Karpas-422 (cell line): ENCODE measurements around the gene WDR48. TPM values are rescaled to one million over a fixed set of nuclear protein-coding genes. Genes with fewer than 3 reads are reported as not detected.

Source experiments
- DNase-seq: peaks from one replicate; pipeline ENCODE4 v3.0.0-alpha.2; 2015
- H2AFZ ChIP-seq: fragments of 200-600 bp; sonication (generic); 2 replicates; pipeline ENCODE4 v1.6.1; 2014; ENCODE audit warnings: antibody characterized with exemption, low read length, mixed read lengths
- H3K27ac ChIP-seq: fragments of 200-600 bp; sonication (generic); 2 replicates; pipeline ENCODE4 v1.5.1; 2014; ENCODE audit warnings: mild to moderate bottlenecking, low read length, moderate library complexity
- H3K27me3 ChIP-seq: fragments of 200-600 bp; sonication (generic); 2 replicates; pipeline ENCODE4 v1.6.1; 2014; ENCODE audit warnings: low read length, mixed read lengths
- H3K36me3 ChIP-seq: fragments of 200-600 bp; sonication (generic); 2 replicates; pipeline ENCODE4 v1.6.1; 2014; ENCODE audit warnings: low read length, mixed read lengths; ENCODE audit not compliant: insufficient read depth
- H3K4me1 ChIP-seq: fragments of 200-600 bp; sonication (generic); 2 replicates; pipeline ENCODE4 v1.6.1; 2014; ENCODE audit warnings: mild to moderate bottlenecking, low read length, mixed read lengths
- H3K4me2 ChIP-seq: fragments of 200-600 bp; sonication (generic); 2 replicates; pipeline ENCODE4 v1.6.1; 2014; ENCODE audit warnings: low read length, low read depth, mild to moderate bottlenecking; ENCODE audit not compliant: poor library complexity, severe bottlenecking
- H3K4me3 ChIP-seq: fragments of 200-600 bp; sonication (generic); 2 replicates; pipeline ENCODE4 v1.5.1; 2014; ENCODE audit warnings: mild to moderate bottlenecking, antibody characterized with exemption, low read length, mixed read lengths
- H3K79me2 ChIP-seq: fragments of 200-600 bp; sonication (generic); 2 replicates; pipeline ENCODE4 v1.6.1; 2014; ENCODE audit warnings: mild to moderate bottlenecking, low read length, mixed read lengths
- H3K9ac ChIP-seq: fragments of 200-600 bp; sonication (generic); 2 replicates; pipeline ENCODE4 v1.6.0; 2014; ENCODE audit warnings: low read length
- H3K9me2 ChIP-seq: fragments of 200-600 bp; sonication (generic), shearing (Covaris generic); replicated peaks from 2 replicates; pipeline ENCODE4 v1.6.0; 2014; ENCODE audit warnings: mild to moderate bottlenecking, low read length, moderate library complexity; ENCODE audit not compliant: insufficient read depth
- H3K9me3 ChIP-seq: fragments of 300-700, 200-600 bp; sonication (generic); 2 replicates; pipeline ENCODE4 v1.6.1; 2014; ENCODE audit warnings: low read length, mixed read lengths
- H4K20me1 ChIP-seq: fragments of 200-600 bp; sonication (generic); 2 replicates; pipeline ENCODE4 v1.6.1; 2014; ENCODE audit warnings: mild to moderate bottlenecking, antibody characterized with exemption, low read length, low read depth; ENCODE audit not compliant: insufficient read depth
- total RNA-seq: library from RNA; depleted of rRNA; stranded (reverse); fragments of >200 nt; shearing (Covaris generic); gene quantifications from 2 replicates; pipeline ENCODE4 v1.2.3, GENCODE V29; 2014; ENCODE audit warnings: low replicate concordance

The WDR48 gene
- total RNA-seq, 1 experiment from 2014 or later, result 27.7 TPM

DNA sequence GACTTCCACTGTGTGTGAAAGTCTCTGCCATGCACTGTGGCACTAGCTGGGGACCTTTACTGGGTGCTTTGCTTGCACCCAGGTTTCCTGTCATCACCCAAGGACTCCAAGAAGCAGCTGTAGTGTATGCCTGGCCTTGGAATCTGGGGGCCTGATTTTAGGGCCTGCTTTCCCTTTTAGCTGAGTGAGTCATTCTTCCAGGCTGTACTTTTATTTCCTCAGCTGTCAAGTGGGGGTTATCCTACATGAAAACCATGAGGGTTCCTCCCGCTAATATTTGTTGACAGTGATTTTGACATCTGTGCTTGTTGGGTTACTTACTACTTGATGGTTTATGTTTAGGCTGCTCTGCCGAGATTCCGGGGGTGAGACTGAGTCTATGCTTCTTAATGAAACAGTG is 37.1 kb downstream of the WDR48 start:
- no peaks in the 10 kb centered on the region for H3K79me2 ChIP-seq
- H3K9ac ChIP-seq, result no peak overlapping the region
- H3K4me1 ChIP-seq, result peaks cover 21% of the 10 kb centered on the region
- no peak overlapping the region for H3K4me2 ChIP-seq
- H3K9me2 ChIP-seq, result no peaks in the 10 kb centered on the region
- H3K9me3 ChIP-seq, result no peaks in the 10 kb centered on the region
- no peaks in the 10 kb centered on the region for H4K20me1 ChIP-seq
- no peak overlapping the region for H3K27ac ChIP-seq
- H3K36me3 ChIP-seq, result peaks cover 31% of the 10 kb centered on the region
- H3K4me3 ChIP-seq, result no peak overlapping the region
- no peak for DNase-seq
- no peaks in the 10 kb centered on the region for H3K27me3 ChIP-seq
- no peak overlapping the region for H2AFZ ChIP-seq

DNA sequence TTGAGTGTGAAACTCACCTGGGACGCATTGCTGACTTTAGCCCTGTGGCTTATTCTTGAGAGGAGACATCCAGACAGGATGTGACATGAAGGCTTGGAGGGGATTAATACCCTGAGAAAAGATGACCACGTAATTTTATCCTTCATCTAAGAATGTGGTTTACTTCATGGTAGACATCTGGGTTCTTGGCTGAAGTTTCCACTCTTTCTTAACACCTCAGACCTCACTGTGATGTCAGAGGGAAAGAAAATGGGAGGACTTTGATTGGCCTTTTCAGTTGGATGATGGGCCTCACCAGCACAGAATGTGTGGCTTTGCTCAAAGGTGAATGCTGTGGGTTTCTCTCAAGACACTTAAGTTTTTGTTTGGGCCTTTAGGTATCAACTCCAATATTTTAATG is 39.1 kb downstream of the WDR48 start:
- Histone ChIP-seq H3K36me3 (peaks cover 39% of the 10 kb centered on the region), H2AFZ (no peak overlapping the region), H4K20me1 (no peaks in the 10 kb centered on the region), H3K9me2 (no peaks in the 10 kb centered on the region), H3K4me2 (no peak overlapping the region), H3K4me1 (peaks cover 12% of the 10 kb centered on the region), H3K9ac (no peak overlapping the region), H3K27ac (no peak overlapping the region), H3K9me3 (no peaks in the 10 kb centered on the region), H3K27me3 (no peaks in the 10 kb centered on the region), H3K79me2 (no peaks in the 10 kb centered on the region), H3K4me3 (no peak overlapping the region)
- no peak for DNase-seq

DNA sequence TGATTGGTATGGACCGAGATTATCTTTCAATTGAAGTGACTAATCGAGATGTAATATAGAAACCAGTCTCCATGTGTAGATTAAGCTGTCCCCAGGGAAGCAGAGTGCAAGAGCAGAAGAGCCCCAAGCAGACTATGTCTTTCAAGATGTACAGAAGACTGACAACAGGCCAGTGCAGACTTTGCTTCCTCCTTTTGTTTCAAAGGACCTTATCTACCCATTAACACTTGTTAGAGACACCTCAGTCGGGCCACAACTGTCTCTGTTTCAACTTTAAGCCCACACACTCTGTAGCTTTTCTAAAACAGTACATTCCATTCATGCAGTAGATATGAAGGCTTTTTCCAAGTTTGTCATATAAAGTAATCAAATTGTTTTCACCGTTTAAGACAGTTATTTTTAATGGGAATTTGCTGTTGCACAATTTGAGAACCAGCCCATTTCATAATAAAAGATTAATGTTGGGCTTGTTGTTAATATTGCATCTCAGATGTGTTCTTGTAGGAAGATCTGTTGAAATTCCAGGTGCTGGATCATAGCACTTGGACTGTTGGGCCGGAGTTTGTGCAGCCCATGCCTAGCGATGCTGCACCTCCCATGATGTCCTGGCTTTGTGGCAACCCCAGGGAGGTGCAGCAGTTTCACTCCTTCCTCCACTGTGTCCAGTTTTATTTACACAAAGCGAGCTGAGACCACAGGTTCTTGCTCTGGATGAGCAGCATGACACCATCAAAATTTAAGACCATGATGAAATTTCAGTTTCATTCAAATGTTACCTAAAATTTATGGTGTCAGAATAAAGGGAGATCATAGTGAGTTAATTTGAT is 43.2 kb downstream of the WDR48 start:
- Histone ChIP-seq H3K4me2 (no peak overlapping the region), H3K27ac (no peak overlapping the region), H4K20me1 (no peaks in the 10 kb centered on the region), H3K9ac (no peak overlapping the region), H3K4me1 (no peaks in the 10 kb centered on the region), H2AFZ (no peak overlapping the region), H3K9me3 (no peaks in the 10 kb centered on the region), H3K36me3 (peaks cover 48% of the 10 kb centered on the region), H3K79me2 (no peaks in the 10 kb centered on the region), H3K27me3 (no peaks in the 10 kb centered on the region), H3K9me2 (no peaks in the 10 kb centered on the region), H3K4me3 (no peak overlapping the region)
- DNase-seq, result no peak

DNA sequence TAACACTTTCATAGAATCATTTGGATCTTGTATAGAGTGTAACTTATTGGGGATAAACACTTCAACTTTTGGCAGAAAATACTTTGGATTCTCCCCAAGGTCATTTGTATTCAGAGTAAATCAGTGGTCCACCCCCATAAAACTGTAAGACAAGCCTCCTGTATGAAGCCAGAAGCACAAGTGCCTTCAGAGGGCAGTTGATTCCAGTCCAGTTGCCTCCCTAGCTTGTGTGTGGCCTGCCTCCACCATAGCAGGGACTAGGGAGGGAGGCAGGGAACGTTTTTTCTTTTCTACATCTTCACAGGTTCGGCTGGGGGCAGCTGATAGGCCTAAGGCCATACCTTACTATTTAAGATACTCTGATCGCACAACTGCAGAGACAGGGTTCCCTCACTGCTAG is 44.0 kb downstream of the WDR48 start:
- DNase-seq, result no peak
- H3K36me3 ChIP-seq, result peaks cover 40% of the 10 kb centered on the region

DNA sequence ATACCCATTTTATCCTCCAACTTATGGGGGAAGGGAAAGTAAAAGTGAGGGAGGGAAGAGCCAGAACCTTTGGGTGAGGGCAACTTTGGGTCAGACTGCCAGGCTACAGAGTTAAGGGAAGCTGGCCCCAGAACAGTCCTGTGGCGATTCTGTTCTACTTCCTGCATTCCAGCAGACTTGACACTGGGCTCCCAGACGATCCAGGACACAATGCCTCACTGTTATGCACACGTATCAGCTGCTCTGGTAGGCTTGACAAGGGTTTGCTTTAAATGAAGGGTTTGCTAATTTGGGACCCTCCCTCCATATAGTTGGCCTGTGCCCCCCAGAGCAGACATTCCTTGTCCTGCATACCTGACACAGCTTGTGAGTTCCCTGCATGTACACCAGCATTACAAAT is 45.0 kb downstream of the WDR48 start:
- H3K79me2 ChIP-seq, result no peaks in the 10 kb centered on the region
- no peaks in the 10 kb centered on the region for H3K4me1 ChIP-seq
- no peaks in the 10 kb centered on the region for H3K9me2 ChIP-seq
- H3K9me3 ChIP-seq, result no peaks in the 10 kb centered on the region
- no peaks in the 10 kb centered on the region for H4K20me1 ChIP-seq
- no peak overlapping the region for H2AFZ ChIP-seq
- no peak overlapping the region for H3K27ac ChIP-seq
- no peak for DNase-seq
- H3K36me3 ChIP-seq, result peaks cover 31% of the 10 kb centered on the region
- H3K9ac ChIP-seq, result no peak overlapping the region
- H3K4me3 ChIP-seq, result no peak overlapping the region
- H3K27me3 ChIP-seq, result no peaks in the 10 kb centered on the region
- no peak overlapping the region for H3K4me2 ChIP-seq

More for the DNA sequence above, 44.0 kb downstream of the WDR48 start:
- Histone ChIP-seq H3K27ac (no peak overlapping the region), H3K4me1 (no peaks in the 10 kb centered on the region), H2AFZ (no peak overlapping the region), H3K4me2 (no peak overlapping the region), H3K9ac (no peak overlapping the region), H3K79me2 (no peaks in the 10 kb centered on the region), H3K27me3 (no peaks in the 10 kb centered on the region), H3K9me3 (no peaks in the 10 kb centered on the region), H3K4me3 (no peak overlapping the region), H3K9me2 (no peaks in the 10 kb centered on the region), H4K20me1 (no peaks in the 10 kb centered on the region)

DNA sequence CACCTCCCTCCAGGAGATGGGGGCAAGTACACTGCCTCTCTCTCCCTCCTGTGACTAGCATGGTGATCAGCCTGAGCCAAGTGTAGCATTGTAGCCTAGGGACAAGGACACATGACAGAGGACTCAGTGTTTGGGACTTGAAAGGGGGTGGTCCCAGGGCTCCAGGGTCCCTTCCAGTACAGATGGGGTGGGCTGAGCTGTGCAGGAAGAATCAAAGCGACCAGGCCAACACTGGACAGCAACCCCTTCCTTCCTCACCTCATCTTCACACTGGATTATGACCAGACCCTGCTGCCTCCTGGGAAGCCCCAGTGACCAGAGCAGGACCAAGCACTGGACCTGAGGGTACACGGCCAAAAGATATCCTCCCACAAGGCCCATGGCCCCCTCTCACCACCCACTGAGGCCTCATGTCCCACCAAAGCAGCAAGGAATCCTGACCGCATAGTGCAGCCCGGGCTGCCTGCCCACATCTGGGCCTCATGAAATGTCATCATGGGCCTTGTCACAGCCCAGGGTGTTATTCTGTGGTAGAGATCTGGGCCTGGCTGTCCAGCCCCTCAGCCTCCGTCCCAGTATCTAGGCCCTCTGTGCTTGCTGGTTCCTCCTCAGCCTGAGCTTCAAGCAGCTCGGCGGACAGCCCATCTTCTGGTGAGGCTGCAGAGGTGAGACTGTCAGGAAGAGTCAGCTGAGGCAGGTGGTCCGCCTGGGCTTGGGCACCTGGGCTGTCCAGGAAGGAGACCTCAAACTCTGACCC is 46.1 kb downstream of the WDR48 start:
- no peaks in the 10 kb centered on the region for H3K9me3 ChIP-seq
- H3K4me2 ChIP-seq, result no peak overlapping the region
- H4K20me1 ChIP-seq, result no peaks in the 10 kb centered on the region
- no peak overlapping the region for H3K9ac ChIP-seq
- H2AFZ ChIP-seq, result no peak overlapping the region
- no peaks in the 10 kb centered on the region for H3K9me2 ChIP-seq
- no peaks in the 10 kb centered on the region; the same call in 1 of the 2 replicates for H3K4me1 ChIP-seq
- no peak for DNase-seq
- no peak overlapping the region for H3K27ac ChIP-seq
- H3K27me3 ChIP-seq, result no peaks in the 10 kb centered on the region
- H3K79me2 ChIP-seq, result no peaks in the 10 kb centered on the region
- H3K4me3 ChIP-seq, result no peak overlapping the region
- H3K36me3 ChIP-seq, result peaks cover 26% of the 10 kb centered on the region

DNA sequence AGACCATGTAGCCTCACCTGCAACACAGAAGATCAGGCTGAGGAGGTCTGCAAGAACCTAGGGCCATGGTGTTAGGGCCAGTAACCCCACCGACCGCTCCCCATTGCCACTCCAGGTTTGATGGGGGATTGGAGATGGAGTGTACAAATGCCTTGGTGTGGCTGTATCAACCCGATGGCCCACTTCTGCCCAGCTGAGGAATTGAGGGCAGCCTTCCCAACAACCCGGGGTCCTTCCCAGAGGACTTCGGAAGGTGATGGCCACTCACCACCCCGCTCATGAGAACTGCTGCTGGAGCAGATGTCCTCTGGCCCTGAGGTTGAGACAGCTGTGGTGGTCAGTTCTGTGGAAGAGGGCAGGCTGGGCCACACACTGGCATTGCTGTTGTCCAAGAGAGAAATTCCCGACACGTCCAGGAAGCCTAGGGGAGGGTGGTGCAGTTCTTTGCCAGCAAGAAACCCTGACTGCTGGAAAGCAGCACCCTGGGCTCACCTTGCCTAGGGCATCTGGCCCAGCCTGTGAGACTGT is 46.7 kb downstream of the WDR48 start:
- peaks cover 5% of the 10 kb centered on the region for H3K4me1 ChIP-seq
- H3K9me3 ChIP-seq, result no peaks in the 10 kb centered on the region
- H3K4me2 ChIP-seq, result no peak overlapping the region
- no peaks in the 10 kb centered on the region for H3K27me3 ChIP-seq
- H3K9me2 ChIP-seq, result no peaks in the 10 kb centered on the region
- no peaks in the 10 kb centered on the region for H4K20me1 ChIP-seq
- no peak overlapping the region for H3K4me3 ChIP-seq
- 0 out of 2 replicates have a peak, but pooled peaks cover 1% of the 10 kb centered on the region for H3K79me2 ChIP-seq
- H3K9ac ChIP-seq, result no peak overlapping the region
- DNase-seq, result no peak
- peaks cover 26% of the 10 kb centered on the region for H3K36me3 ChIP-seq
- H2AFZ ChIP-seq, result no peak overlapping the region
- H3K27ac ChIP-seq, result no peak overlapping the region

DNA sequence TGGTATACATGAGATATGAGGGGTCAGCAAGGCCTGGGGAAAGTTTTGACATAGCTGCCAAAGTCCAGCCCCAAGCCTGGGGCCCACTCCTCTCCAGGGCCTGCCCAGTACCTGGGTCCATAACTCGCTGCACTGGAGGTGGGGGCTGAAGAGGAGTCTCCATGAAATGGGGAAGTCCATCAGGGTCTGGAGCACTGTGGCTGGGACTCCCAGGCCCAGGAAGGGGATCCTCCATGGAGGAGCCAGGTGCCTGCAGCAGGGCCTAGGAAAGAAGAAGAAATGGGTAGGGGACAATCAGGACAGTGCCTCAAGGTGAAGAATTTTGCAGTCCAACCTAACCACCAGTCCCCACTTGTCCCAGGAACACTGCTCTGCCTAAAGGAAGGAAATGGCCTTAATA is 47.4 kb downstream of the WDR48 start:
- no peak overlapping the region for H3K4me3 ChIP-seq
- no peaks in the 10 kb centered on the region for H3K9me2 ChIP-seq
- no peak overlapping the region for H2AFZ ChIP-seq
- peaks cover 12% of the 10 kb centered on the region for H3K4me1 ChIP-seq
- no peak for DNase-seq
- peaks cover 26% of the 10 kb centered on the region for H3K36me3 ChIP-seq
- peaks cover 8% of the 10 kb centered on the region for H3K79me2 ChIP-seq
- no peaks in the 10 kb centered on the region for H3K27me3 ChIP-seq
- H3K9me3 ChIP-seq, result no peaks in the 10 kb centered on the region
- no peaks in the 10 kb centered on the region for H4K20me1 ChIP-seq
- H3K27ac ChIP-seq, result no peak overlapping the region
- no peak overlapping the region for H3K4me2 ChIP-seq
- no peak overlapping the region for H3K9ac ChIP-seq
